HG03039 (cell line): ENCODE results near the gene RBBP6.
"Not testable (repeated sequence)": the region's sequence is repeated elsewhere in the genome, so short reads cannot be mapped to it uniquely, and the experiment has no call there.

Experiments
- ATAC-seq: cut with Tn5 transposase; IDR thresholded peaks from one replicate; pipeline ENCODE4 v1.9.1; 2021; ENCODE audit warnings: mild to moderate bottlenecking, moderate library complexity; ENCODE audit not compliant: unreplicated experiment

RBBP6 gene

DNA sequence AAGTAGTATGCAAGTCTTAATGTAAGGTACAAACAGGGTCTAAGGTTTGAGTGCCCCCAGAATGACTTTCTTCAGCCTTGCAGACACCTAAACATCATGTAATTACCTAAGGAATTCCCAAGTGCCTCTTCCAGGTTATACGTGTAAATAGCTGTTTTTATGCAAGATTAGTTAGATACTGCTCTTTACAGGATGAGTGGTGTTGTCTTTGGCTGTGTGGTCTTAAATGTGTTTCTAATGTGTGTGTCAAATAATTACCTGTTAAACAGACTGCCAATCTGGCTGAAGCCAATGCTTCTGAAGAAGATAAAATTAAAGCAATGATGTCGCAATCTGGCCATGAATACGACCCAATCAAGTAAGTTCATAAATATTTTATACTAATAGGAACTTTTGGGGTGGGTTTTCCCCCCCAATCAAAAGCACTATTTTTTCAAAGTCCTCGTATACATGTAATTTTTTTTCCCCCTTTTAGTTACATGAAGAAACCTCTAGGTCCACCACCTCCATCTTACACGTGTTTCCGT is 16.0 kb downstream of the RBBP6 start:
- no peak for ATAC-seq

DNA sequence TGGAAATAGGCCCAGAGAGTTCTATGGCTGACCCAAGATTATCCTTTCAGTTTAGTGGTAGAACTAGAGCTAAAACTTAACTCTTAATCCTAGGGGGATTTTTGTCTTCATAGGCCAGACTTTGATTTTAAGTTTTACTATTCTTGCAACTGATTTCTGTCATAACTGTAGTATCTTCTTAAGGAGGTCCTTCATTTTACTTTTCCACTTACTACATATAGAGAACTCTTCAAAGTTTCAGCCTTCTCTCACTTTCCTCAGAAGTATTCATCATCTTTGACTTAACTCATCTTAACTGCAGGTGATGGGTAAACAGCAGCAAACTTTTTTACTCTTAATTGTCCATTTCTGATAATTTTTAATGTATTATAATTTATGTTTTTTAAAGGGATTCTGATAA is 23.4 kb downstream of the RBBP6 start:
- ATAC-seq: no peak

DNA sequence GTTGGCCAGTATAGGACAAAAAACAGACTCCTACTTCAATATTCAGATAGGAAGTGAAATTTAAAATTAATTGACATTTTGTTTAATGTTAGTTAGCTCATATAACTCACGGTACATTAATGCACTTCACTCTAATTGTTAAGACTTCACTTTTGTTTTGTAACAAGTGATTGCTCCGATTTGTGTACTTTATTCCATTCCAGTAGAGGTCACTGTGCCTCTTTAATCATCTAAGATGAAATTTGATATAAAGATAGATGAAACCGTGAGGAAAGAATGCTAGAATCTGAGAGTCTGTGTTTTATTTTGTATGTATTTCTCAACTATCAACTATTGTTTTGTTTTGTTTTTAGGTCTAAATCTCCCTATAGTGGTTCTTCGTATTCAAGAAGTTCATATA is 29.0 kb downstream of the RBBP6 start:
- ATAC-seq: no peak

DNA sequence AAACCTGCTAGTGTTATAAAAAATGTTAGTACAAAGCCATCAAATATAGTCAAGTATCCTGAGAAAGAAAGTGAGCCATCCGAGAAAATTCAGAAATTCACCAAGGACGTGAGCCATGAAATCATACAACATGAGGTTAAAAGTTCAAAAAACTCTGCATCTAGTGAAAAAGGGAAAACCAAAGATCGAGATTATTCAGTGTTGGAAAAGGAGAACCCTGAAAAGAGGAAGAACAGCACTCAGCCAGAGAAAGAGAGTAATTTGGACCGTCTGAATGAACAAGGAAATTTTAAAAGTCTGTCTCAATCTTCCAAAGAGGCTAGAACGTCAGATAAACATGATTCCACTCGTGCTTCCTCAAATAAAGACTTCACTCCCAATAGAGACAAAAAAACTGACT is 31.7 kb downstream of the RBBP6 start:
- no peak for ATAC-seq

DNA sequence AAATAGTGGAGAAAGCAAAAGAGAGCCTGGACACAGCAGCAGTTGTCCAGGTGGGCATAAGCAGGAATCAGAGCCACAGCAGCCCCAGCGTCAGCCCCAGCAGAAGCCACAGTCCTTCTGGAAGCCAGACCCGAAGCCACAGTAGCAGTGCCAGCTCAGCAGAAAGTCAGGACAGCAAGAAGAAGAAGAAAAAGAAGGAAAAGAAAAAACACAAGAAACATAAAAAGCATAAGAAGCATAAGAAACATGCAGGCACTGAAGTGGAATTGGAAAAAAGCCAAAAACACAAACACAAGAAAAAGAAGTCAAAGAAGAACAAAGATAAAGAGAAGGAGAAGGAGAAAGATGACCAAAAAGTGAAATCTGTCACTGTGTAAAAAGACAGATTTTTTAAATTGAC is 32.7 kb downstream of the RBBP6 start:
- ATAC-seq: no peak

DNA sequence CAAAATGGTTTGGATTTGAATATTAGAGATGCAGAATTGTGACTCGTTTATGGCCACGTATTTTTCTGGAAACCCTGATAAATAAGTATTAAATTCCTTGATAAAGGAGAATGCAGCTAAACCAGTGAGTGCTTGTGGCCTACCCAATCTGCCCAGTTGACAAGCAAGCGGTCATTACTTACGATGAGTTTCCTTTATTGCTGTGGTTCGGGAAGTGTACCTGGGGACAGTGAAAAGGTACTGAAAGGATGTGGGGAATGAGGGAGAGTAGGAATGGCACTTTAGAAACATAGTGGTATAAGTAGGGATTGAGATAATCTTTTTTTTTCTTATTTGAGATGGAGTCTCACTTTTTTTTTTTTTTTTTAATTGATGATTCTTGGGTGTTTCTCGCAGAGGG is 33.8 kb downstream of the RBBP6 start:
- ATAC-seq: no peak

DNA sequence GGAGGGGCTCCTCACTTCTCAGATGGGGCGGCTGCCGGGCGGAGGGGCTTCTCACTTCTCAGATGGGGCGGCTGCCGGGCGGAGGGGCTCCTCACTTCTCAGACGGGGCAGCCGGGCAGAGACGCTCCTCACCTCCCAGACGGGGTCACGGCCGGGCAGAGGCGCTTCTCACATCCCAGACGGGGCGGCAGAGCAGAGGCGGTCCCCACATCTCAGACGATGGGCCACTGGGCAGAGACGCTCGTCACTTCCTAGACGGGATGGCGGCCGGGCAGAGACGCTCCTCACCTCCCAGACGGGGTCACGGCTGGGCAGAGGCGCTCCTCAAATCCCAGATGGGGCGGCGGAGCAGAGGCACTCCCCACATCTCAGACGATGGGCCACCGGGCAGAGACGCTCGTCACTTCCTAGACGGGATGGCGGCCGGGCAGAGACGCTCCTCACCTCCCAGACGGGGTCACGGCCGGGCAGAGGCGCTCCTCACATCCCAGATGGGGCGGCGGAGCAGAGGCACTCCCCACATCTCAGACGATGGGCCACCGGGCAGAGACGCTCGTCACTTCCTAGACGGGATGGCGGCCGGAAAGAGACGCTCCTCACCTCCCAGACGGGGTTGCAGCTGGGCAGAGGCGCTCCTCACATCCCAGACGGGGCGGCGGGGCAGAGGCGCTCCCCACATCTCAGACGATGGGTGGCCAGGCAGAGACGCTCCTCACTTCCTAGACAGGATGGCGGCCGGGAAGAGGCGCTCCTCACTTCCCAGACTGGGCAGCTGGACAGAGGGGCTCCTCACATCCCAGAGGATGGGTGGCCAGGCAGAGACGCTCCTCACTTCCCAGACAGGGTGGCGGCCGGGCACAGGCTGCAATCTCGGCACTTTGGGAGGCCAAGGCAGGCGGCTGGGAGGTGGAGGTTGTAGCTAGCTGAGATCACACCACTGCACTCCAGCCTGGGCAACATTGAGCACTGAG is 35.4 kb downstream of the RBBP6 start:
- ATAC-seq: not testable (repeated sequence)

DNA sequence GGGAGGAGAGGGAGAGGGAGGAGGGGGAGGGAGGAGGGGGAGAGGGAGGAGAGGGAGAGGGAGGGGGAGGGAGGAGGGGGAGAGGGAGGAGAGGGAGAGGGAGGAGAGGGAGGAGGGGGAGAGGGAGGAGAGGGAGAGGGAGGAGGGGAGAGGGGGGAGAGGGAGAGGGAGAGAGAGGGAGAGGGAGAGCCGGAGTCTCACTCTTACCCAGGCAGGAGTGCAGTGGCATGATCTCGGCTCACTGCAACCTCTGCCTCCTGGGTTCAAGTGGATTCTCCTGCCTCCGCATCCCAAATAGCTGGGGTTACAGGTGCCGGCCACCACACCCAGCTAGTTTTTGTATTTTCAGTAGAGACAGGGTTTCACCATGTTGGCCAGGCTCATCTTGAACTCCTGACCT is 36.4 kb downstream of the RBBP6 start:
- not testable (repeated sequence) for ATAC-seq

DNA sequence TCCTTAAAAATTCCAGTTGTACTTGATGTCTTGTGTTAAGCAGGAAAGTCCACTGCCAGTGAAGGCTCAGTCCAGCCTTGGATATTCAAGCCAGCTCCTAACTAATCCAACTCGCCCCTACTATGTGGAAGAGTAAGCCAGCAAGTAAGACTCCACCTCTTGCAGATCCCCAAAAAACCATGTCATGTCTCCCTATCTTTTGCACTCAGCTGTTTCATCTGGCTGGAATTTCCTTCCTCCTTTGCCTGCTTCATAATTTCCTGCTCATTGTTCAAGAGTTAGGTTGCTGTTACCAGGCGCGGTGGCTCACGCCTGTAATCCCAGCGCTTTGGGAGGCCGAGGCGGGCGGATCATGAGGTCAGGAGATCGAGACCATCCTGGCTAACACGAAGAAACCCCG is 37.8 kb downstream of the RBBP6 start:
- no peak for ATAC-seq

DNA sequence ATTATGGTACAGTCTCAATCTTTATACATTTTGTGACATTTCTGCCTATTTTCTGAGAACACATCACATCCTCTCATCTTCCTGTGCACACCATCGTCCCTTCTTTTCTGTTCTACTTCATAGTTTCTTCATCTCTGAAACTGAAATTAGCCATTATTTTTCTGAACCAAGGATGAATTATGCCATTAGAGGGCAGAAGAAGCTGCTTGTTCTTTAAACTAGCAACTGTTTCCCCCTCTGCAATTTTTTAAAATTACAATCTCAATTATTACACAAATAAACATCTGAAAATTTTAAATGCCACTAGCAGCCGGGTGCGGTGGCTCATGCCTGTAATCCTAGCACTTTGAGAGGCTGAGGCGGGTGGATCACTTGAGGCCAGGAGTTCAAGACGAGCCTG is 41.3 kb downstream of the RBBP6 start:
- no peak for ATAC-seq

DNA sequence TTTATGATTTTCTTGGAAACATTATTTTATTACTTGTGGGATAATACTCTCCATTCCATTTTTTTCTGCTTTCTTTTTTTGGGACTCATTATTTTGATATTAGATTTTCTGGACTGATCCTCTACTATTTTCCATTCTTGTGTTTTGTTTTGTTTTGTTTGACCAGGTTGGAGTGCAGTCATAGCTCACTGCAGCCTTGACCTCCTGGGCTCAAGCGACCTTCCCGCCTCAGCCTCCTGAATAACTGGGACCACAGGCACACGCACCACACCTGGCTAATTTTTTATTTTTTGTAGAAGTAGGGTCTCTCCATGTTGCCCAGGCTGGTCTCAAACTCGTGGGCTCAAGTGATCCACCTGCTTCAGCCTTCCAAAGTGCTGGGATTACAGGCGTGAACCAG is 44.1 kb downstream of the RBBP6 start:
- no peak for ATAC-seq

DNA sequence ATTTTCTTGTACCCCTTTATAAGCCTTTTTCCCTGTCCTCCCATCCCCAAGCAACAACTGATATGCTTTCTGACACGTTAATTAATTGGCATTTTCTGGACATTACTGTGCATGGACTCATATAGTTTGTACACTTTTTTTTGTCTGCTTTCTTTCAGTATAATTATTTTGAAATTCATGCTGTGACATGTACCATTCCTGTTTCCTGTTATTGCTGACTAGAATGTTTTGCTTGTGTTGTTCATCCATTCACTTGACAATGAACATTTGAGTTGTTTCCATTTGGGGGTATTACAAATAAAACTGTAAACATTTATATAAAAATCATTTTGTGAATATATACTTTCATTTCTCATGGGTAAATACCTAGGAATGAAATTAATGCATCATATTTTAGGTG is 50.6 kb downstream of the RBBP6 start:
- no peak for ATAC-seq

DNA sequence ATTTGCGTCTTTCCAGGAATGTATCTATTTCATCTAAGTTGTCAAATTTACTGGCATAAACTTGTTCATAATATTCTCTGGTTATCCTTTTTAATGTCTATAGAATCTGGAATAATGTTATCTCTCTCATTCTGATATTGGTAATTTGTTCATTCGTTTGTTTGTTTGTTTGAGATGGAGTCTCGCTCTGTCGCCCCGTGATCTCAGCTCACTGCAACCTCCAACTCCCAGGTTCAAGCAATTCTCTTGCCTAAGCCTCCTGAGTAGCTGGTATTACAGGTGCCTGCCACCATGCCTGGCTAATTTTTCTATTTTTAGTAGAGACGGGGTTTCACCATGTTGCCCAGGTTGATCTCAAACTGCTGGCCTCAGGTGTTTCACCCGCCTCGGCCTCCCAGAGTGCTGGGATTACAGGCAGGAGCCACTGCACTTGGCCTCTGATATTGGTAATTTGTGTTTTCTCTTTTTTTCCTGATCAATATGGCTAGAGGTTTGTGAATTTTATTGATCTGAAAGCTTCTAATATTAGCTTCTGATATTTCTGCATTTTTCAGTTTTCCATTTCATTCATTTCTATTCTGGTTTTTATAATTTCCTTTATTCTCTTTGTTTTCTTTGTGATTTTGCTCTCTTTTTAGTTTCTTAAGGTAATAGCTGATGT is 59.5 kb downstream of the RBBP6 start:
- ATAC-seq: no peak

DNA sequence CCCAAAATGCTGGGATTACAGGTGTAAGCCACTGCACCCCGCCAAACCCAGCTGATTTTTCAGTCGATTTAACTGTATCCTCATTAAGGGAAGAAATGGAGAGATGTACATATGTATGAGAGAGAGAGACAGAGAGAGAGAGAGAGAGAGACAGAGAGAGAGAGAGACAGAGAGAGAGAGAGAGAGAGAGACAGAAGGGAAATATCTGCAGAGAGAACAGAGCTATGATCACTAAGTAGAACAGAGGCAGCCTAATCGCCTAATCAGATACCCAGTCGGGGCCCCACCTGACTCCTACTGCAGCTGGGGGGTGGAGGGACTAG is 70.0 kb downstream of the RBBP6 start:
- no peak for ATAC-seq

DNA sequence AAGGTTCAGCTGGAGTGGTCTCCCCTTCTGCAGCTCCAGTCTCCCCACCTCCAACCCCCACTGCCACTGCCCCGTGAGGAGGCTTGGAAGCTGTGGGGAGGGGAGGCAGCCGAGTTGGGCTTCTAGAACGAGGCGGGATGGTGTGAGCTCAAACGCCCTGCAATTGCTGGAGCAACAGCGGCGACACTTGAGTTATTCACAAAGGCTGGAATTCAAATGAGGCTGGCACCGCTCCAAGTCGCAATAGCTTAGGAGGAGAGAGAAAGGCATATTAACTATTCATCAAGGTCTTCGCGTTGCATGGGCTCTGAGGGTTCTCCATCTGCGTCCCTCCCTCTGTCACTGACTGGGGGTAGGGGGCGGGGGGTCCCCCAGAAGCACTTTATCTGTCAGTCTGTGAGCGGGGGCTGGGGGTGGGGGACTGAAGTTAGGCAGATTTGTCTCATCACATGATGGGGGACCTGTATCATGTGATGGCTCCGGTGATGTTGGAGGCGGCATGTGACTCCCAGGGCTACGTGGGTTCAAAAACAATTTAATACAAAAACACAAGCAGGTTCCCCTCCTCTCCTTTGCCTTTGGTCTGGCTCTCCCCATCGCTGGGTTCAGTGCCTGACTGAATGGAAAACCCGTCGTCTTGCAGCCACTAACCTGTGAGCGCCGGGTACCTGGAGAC is 70.5 kb downstream of the RBBP6 start:
- ATAC-seq: no peak

DNA sequence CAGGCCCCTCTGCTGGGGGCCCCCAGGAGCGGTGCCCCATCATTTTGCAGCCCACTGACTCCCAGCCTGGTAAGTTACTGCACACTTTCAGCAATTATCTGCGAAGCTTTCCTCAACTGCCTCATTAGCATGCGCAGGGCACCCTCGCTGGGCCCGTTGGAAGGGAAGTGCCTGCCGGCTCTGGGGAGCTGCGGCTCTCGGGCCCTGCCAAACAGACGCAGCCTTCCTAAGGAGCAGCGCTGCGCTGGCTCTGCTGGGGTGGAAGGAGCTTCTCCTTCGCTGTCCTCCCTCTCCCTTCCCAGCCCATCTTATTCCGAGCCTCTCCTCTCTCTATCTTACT is 71.0 kb downstream of the RBBP6 start:
- ATAC-seq: no peak

DNA sequence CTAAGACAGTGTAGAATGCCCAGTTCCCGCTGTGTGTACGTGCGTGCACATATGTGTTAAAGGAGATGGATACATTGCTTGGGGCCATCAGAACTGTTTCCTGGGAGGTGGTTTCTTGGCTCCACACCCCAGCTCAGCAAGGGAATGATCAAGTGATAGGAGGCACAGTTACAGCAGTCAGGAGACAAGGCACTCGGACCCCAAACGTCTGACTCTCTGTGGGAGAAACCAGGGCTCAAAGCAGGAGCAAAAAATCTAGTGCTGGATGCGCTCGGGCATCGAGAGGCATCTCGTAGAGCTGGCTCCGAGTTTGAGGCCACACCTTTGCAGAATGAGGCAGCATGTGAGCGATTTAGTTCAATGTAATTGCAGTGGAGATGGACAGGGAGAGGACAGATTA is 71.9 kb downstream of the RBBP6 start:
- ATAC-seq: no peak

DNA sequence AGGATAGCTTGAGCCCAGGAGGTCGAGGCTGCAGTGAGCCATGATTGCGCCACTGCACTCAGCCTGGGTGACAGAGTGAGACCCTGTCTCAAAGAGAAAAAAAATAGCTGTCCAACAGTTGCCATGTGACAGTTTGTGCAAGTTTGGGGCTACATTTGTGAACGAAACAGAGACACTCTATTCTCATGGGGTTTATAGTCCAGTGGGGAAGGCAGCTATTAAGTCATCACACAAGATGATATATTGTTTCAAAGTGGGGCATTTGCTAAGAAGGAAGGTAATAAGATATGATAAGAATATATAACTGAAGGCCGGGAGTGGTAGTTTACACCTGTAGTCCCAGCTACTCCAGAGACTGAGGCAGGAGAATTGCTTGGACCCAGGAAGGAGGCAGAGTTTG is 73.3 kb downstream of the RBBP6 start:
- no peak for ATAC-seq

DNA sequence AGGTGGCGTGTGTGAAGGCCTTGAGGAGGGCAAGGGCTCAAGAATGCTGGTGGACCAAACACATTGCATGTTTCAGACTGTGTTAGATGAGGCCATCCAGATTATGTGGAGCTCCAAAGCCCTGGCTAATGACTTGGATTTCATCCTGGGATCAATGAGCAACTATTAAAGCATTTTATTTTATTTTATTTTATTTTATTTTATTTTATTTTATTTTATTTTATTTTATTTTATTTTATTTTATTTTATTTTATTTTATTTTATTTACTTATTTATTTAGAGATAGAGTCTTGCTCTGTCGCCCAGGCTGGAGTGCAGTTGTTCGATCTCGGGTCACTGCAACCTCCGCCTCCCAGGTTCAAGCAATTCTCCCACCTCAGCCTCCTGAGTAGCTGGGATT is 73.9 kb downstream of the RBBP6 start:
- ATAC-seq: not testable (repeated sequence)

DNA sequence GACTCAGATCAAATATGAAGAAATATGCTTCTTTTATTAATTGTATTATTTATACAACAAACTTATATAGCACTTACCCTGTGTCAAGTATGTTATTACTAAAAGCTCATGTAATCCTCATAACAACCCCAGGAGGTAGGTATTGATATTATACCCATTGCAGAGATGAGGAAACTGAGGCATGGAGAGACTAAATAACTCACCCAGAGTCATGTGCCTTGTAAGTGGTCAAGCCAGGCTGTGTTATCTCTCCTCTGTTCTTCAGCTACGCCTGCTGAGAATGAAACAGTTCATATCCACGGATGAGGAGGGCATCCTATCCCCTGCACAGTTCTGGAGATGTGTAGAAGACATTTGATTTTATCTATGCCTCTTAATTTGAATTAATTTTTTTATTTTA is 78.1 kb downstream of the RBBP6 start:
- no peak for ATAC-seq
